ENCODE results near the gene NRAS.

DNA sequence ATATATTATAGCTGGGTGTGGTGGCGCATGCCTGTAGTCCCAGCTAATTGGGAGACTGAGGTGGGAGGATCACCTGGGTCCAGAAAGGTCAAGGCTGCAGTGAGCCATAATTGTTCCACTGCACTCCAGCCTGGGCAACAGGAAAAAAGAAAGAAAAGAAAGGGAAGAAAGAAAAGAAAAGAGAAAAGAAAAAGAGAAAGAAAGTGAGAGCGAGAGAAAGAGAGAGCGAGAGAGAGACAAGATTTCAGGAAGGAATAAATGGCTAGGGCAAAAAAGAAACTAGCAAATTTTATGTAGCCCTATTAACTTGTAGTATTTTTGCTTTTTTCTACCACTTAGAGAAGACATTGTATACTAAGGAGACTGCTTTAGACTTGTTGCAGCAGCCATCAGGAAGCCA, 6.2 kb downstream of the NRAS start:
- no peak for TF ChIP-seq EZH2 (IDR thresholded peaks at IDR 0.05; ENCODE audit: borderline replicate concordance, low read depth, low read length, severe bottlenecking)
- TF ChIP-seq, protein P1, sequence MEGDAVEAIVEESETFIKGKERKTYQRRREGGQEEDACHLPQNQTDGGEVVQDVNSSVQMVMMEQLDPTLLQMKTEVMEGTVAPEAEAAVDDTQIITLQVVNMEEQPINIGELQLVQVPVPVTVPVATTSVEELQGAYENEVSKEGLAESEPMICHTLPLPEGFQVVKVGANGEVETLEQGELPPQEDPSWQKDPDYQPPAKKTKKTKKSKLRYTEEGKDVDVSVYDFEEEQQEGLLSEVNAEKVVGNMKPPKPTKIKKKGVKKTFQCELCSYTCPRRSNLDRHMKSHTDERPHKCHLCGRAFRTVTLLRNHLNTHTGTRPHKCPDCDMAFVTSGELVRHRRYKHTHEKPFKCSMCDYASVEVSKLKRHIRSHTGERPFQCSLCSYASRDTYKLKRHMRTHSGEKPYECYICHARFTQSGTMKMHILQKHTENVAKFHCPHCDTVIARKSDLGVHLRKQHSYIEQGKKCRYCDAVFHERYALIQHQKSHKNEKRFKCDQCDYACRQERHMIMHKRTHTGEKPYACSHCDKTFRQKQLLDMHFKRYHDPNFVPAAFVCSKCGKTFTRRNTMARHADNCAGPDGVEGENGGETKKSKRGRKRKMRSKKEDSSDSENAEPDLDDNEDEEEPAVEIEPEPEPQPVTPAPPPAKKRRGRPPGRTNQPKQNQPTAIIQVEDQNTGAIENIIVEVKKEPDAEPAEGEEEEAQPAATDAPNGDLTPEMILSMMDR (IDR thresholded peaks at IDR 0.05; ENCODE audit: borderline replicate concordance, extremely low read depth, low read length, poor library complexity, severe bottlenecking), result no peak

All from DND-41 (cell line).